HL-60/S4 (cell line): ENCODE data around the gene GET4.

Experiments used
- in situ Hi-C: fragments of 300-500 bp; cut with MboI; formaldehyde crosslinking; loops from 2 replicates; pipeline ENCODE4 v1.14.3; 2022; ENCODE audit warnings: low sequenced_read_pairs

GET4 gene

DNA sequence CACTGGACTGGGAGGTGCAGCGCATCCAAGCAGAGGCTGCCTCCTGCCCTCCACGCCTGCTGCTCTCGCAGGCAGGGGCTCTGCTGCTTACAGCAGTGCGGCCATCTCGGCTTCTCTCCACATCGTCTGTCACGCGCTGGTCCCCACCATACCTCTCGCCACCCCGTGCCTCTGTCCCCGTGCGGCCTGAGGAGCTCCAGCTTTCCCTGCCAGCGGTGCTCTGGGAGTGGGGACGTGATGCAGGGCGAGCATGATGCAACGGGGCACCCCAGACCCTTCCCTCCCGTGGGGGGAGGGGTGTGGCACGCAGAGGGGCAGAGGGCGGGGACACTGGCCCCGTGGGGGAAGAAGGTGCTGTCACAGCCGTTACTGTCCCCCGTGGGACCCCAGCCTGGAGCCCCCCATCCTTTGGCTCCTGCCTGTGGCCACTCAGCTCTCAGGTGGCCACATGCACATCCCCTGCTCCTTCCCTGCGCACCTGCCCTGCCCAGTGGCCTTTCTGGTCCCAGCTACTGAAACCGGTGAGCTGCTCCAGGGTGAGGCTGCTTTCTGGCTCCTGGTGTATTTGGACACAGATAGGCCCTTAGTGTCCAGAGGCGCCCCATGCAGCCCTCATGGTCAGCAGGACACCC, 9.0 kb downstream of the GET4 start:
- in situ Hi-C loops, result no loop called here

GRCh38 chr7:885893-886625, 9.7 kb downstream of the GET4 start:
- in situ Hi-C loops, result no loop called here

- in situ Hi-C loops, result no loop called here
Observed at GRCh38 chr7:886626-887487, 10.5 kb downstream of the GET4 start.

DNA sequence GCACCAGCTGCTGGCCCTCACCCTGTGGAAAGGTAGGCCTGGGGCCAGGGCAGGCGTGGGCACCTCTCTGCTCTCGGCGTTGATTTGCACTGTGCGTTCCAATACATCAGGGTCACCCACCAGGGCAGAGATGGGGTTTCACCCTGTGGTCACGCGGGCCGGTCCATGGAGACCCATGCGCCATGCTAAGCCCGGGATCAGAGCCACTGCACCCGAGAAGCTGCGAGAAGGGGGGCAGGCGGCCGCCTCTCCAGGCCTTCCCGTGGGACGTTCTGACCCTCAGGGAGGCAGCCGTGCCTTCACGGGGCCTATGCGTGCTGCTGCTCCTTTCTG, 11.1 kb downstream of the GET4 start:
- in situ Hi-C loops, result no loop called here

DNA sequence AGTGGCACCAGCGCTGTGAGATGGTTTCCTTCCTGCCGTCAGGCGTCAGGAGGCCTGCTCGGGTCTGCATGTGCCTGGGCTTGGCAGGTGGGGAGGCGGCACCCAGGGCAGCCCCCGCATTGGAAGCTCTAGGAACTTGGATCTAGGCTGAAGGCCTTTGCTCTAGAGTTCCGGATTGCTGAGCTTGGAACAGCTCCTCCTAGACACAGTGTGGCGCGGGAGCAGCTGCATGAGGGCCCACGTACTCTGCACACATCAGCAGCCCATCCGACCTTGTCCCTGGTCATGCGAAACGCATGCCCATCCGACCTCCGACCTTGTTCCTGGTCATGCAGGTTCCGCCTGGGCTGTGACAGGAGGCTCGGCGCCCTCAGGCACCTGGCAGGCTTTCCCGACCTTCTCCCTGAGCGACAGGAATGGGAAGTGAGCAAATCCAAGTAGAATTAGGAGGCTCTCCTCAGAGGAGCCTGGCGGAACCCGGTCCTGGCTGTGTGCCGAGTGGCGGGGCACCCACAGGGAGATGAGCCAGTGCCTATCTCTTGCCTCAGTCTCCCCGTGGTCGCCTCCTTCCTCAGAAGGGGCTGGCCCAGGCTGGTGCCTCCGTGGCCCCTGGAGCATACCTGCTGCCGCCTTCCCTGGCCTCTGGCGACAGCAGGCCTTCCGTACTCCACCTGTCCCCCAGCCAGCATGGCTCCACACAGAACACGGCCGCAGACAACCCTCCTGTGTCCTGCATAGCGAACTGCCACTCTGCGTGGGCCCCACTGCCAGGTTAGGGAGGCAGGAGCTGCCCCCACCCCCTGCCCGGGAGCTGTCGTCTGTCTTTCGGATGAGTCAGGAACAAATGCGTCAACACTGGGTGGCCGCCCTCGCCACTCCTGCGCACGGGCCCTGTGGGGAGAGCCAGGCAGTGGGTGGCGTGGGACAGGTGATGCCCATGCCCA, 12.0 kb downstream of the GET4 start:
- in situ Hi-C loops, result no loop called here

DNA sequence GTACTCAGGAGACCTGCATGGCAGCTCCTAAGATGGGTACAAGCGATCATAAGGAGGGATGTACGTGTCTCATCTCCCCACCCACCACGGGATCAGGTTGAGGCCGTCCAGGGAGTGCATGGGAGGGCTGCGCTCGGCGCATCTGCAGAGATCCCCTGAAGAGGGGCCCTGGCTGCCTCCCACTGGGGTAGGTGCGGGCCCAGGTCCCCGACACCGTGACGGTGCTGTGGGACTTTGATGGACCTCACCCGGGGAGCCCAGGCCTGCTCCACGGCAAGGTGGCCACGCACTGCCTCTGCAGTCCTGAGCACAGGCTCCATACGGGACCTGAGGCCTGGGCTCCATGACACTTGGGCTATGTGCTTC, 12.7 kb downstream of the GET4 start:
- in situ Hi-C loops, result no loop called here

GRCh38 chr7:889391-889790, 13.0 kb downstream of the GET4 start:
- in situ Hi-C loops, result no loop called here

DNA sequence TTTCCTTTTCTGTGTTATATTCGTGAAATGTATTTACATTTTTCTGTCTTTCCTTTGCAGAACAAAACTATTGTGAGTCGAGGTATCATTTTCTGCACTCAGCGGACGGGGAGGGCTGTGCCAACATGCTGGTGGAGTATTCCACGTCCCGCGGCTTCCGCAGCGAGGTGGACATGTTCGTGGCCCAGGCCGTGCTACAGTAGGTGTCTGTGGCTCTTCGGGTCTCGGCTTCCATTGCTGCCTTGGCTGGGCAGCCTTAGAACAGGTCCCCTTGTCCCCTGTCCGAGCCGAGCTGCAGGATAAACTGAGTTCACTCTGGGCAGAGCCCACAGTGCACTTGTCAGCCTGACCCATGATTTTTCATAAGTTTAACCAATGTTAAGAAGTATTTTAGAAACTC, 14.5 kb downstream of the GET4 start:
- in situ Hi-C loops, result no loop called here

GRCh38 chr7:891291-891690, 14.9 kb downstream of the GET4 start:
- in situ Hi-C loops, result no loop called here

- in situ Hi-C loops, result no loop called here
Observed at GRCh38 chr7:891805-892204, 15.5 kb downstream of the GET4 start.

DNA sequence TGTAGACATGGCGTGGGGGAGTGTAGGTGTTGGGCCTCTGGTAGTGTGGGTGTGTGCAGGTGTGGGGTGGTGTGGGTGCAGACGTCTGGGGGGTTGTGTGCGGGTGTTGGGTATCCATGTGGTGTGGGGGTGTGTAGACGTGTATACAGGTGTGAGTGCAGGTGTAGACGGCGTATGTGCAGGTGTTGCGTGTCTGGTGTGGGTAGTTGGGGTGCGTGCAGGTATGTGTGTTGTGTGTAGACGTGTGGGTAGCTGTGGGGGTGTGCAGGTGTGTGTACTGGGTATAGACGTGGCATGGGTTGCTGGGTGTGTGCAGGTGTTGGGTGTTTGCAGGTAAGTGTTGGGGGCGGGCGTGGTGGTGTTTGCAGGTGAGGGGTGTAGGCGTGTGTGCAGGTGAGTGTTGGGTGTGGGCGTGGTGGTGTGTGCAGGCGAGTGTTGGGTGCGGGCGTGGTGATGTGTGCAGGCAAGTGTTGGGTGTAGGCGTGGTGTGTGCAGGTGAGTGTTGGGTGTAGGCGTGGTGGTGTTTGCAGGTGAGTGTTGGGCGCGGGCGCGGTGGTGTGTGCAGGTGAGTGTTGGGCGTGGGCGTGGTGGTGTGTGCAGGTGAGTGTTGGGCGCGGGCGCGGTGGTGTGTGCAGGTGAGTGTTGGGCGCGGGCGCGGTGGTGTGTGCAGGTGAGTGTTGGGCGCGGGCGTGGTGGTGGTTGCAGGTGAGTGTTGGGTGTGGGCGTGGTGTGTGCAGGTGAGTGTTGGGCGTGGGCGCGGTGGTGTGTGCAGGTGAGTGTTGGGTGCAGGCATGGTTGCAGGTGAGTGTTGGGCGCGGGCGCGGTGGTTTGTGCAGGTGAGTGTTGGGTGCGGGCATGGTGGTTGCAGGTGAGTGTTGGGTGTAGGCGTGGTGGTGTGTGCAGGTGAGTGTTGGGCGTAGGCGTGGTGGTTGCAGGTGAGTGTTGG, 16.6 kb downstream of the GET4 start:
- in situ Hi-C loops, result no loop called here

DNA sequence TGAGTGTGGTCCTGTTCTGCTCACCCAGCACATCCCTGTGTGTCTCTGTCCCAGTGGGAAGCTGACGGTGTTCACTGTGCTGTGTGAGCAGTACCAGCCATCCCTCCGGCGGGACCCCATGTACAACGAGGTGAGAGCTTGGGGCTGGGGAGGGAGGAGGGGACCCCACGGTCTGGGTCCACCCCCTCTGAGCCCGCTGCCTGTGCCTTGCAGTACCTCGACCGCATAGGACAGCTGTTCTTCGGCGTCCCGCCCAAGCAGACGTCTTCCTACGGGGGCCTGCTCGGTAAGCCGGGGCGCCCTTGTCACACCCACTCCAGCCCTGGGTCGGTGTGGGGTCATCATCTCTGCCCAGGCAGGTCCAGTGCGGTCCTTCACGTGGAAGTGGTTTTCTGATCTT, 17.3 kb downstream of the GET4 start:
- in situ Hi-C loops, result no loop called here

DNA sequence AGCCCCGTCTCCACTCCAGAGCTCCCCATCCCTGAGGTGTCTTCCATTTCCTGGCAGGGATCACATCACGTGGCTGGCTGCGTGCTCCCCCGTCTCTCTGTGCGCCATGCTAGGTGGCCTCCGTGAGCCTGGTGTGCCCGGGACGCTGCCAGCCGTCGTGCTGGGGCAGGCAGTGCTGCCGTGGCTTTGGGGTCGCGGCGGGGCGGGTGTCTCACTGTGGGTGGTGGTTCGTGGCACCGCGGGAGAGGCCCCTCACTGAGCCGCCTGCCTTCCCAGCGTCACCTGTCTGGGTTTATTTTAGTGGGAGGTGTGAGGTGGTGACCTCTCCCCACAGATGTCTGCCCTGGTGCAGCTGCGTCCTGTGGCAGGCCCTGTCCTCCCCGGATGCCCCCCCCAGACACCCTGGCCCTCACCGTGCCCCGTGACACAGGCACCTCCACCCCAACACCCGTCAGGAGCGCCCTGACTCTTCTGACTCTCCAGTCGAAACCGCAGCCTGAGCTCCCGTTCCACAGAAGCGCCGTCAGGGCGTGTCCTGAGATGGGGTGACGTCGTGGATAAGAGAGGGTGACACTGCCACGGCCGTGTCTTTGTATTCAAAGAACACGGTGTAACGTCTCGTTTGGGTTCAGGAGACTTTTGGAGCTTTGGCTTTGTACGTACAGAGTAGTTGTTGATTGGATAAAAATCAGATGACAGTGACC, 18.0 kb downstream of the GET4 start:
- in situ Hi-C loops, result no loop called here

DNA sequence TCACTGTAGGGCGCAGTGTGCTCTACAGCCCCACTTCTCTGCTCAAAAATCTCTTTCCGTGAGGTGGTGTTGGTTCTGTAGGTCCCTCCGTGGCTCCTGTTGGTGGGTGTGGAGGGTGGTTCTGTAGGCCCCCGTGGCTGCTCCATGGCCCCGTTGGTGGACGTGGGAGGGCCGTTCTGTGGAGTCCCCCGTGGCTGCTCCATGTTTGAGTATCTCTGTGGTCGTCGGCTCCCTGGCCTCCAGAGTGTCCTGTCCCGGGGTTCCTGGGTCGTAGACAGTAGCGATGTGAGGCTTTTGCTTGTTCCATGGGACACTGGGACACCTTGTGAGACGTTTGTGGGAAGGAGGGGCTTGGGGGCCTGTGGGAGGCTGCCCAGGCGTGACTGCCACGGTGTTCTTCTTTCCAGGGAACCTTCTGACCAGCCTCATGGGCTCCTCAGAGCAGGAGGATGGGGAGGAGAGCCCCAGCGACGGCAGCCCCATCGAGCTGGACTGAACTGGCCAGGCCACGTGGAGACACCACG, 18.6 kb downstream of the GET4 start:
- in situ Hi-C loops, result no loop called here

- in situ Hi-C loops, result no loop called here
Observed at GRCh38 chr7:895451-896052, 19.2 kb downstream of the GET4 start.

- in situ Hi-C loops, result no loop called here
Observed at GRCh38 chr7:896346-897075, 20.2 kb downstream of the GET4 start.

DNA sequence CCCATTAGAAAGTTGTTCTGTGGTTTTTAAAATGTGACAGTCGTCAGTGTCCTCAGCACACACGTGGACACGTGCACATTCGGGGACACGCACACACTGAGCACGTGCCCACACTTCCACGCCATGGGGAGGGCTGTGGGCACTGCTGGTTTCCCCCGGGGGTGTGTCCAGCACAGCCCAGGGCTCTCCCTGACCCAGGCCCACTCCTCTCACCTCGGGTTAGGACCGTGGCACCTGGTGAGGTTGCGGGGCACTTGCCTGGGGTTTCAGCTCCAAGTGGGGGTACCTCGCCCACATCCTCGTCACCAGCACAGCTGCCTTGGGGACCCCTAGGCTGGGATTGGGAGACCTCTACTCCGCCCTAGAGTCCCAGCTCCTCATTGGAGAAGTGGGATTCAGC, 20.7 kb downstream of the GET4 start:
- in situ Hi-C loops, result no loop called here

DNA sequence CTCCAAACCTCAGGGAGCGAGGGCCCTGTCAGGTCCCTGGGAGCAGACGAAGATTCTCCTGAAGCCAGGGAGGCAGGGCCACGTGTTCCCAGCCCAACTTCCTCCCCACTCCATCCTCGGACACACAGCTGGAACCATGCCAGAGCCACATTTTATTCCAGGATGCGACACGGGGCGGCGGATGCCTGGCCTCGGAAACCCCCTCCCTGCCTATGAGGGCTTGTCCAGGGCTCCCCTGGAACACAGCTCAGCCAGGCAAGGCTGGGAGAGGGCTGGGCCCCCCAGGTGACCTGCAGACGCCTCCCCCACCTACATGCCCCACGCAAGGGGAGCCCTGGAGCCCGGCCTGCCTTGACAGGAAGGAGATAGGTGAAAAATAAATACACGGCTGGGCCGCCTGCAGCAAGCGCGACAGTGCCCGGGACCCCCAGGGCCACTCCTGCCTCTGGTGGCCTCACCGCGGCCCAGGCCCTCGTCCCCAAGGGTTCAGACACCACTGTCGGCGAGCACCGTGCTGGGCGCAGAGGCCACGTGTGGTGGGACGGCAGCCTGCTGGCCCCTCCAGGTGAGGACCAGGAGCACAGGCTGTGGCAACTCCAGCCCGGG, 21.5 kb downstream of the GET4 start:
- in situ Hi-C loops, result no loop called here
